GM12878 (cell line): ENCODE results near the gene CDH4. TPM values are rescaled to one million over a fixed set of nuclear protein-coding genes. Genes with fewer than 3 reads are reported as not detected.

Source experiments
- ATAC-seq: fragments of 200-7000 bp; cut with Tn5 transposase; 3 replicates; pipeline ENCODE4 v1.9.1; 2020; ENCODE audit warnings: mild to moderate bottlenecking, moderate library complexity
- BruUV-seq: library from RNA; stranded (reverse); fragments of 400-500 nt; replicated peaks from 2 replicates; lab custom pipeline; 2021; lab: Mats Ljungman, UMichigan
- CTCF ChIA-PET: fragments of 300-600 bp; sonication (Branson Sonifier 250); formaldehyde crosslinking; extraction: SDS; loops from one replicate; lab custom pipeline; 2021; ENCODE audit warnings: inconsistent platforms; lab: Yijun Ruan, JAX
- POLR2A ChIA-PET: fragments of 350-600 bp; formaldehyde crosslinking; extraction: SDS; loops from one replicate; lab custom pipeline; 2021; ENCODE audit warnings: inconsistent platforms; lab: Charles Lee
- RAD21 ChIA-PET: fragments of 300-600 bp; sonication (Branson Sonifier 250); formaldehyde crosslinking; loops from one replicate; lab custom pipeline; 2023; ENCODE audit warnings: antibody characterized with exemption; ENCODE audit not compliant: unreplicated experiment; lab: Charles Lee
- SMC1A ChIA-PET: fragments of 300-600 bp; sonication (Branson Sonifier 250); formaldehyde crosslinking; loops from one replicate; lab custom pipeline; 2023; ENCODE audit not compliant: unreplicated experiment, uncharacterized antibody; lab: Charles Lee
- DNase-seq: peaks from one replicate; pipeline ENCODE4 v3.0.0-alpha.2; 2011; ENCODE audit warnings: low read depth, low spot score
- FAIRE-seq: peaks from 3 replicates; lab custom pipeline; 2011; peaks lifted over from hg19 to GRCh38; lab: Jason Lieb, UNC
- H2AFZ ChIP-seq: 2 replicates; pipeline ENCODE4 v1.6.0; 2011; ENCODE audit warnings: low read depth, low read length, control low read depth; ENCODE audit not compliant: control insufficient read depth
- H3K27ac ChIP-seq: 2 replicates; pipeline ENCODE4 v1.5.1; 2011; ENCODE audit warnings: control low read depth; ENCODE audit not compliant: control insufficient read depth, insufficient read depth
- H3K27me3 ChIP-seq, 2 experiments: replicated peaks in 1 of 2; 2 replicates each; pipeline versions ENCODE4 v1.6.0 to v1.6.1; 2011; ENCODE audit warnings: low read length in 1 of 2; ENCODE audit not compliant: control insufficient read depth in 2 of 2, insufficient read depth in 2 of 2
- H3K36me3 ChIP-seq, 2 experiments: 2 replicates each; pipeline ENCODE4 v1.5.1; 2011; ENCODE audit warnings: low read length in 1 of 2; ENCODE audit not compliant: control insufficient read depth in 2 of 2, insufficient read depth in 2 of 2
- H3K4me1 ChIP-seq: 2 replicates; pipeline ENCODE4 v1.6.1; 2011; ENCODE audit warnings: mild to moderate bottlenecking, low read length, moderate library complexity, mixed read lengths; ENCODE audit not compliant: control insufficient read depth, insufficient read depth
- H3K4me2 ChIP-seq: 2 replicates; pipeline ENCODE4 v1.6.0; 2011; ENCODE audit warnings: control low read depth; ENCODE audit not compliant: control insufficient read depth, insufficient read depth
- H3K4me3 ChIP-seq: fragments of 200-600 bp; sonication (generic); 2 replicates; pipeline ENCODE4 v1.5.1; 2016
- H3K79me2 ChIP-seq: 2 replicates; pipeline ENCODE4 v1.6.0; 2011; ENCODE audit warnings: low read length; ENCODE audit not compliant: control insufficient read depth, insufficient read depth
- H3K9ac ChIP-seq: 2 replicates; pipeline ENCODE4 v1.8.0; 2011; ENCODE audit warnings: low read length, control low read depth, mixed read lengths; ENCODE audit not compliant: control insufficient read depth, insufficient read depth
- H3K9me3 ChIP-seq: replicated peaks from 3 replicates; pipeline ENCODE4 v1.5.1; 2011; ENCODE audit warnings: mild to moderate bottlenecking, low read length; ENCODE audit not compliant: control insufficient read depth, insufficient read depth
- H4K20me1 ChIP-seq: 2 replicates; pipeline ENCODE4 v1.6.0; 2011; ENCODE audit not compliant: control insufficient read depth, insufficient read depth
- CBFB ChIP-seq: IDR thresholded peaks from 2 replicates; pipeline ENCODE4 v1.6.1; 2016; ENCODE audit warnings: antibody characterized with exemption, low read depth
- GABPA ChIP-seq: IDR thresholded peaks from 2 replicates; pipeline ENCODE4 v1.6.1; 2014; ENCODE audit warnings: antibody characterized with exemption, low read depth, mild to moderate bottlenecking, inconsistent platforms
- HDAC2 ChIP-seq: fragments of 200-600 bp; sonication (generic); IDR thresholded peaks from 2 replicates; pipeline ENCODE4 v1.6.1; 2017
- HDGF ChIP-seq: fragments of 450-650 bp; IDR thresholded peaks from 2 replicates; pipeline ENCODE4 v1.6.1; 2016; ENCODE audit warnings: antibody characterized with exemption
- NFIC ChIP-seq: IDR thresholded peaks from 2 replicates; pipeline ENCODE4 v1.6.1; 2012; ENCODE audit warnings: low read depth, mild to moderate bottlenecking, inconsistent platforms, low read length, moderate library complexity
- NFXL1 ChIP-seq: fragments of 450-650 bp; IDR thresholded peaks from 2 replicates; pipeline ENCODE4 v1.6.1; 2017; ENCODE audit warnings: antibody characterized with exemption, mild to moderate bottlenecking, borderline replicate concordance
- POLR2AphosphoS2 ChIP-seq: IDR thresholded peaks from 2 replicates; pipeline ENCODE4 v1.6.1; 2011; ENCODE audit warnings: low read depth, mild to moderate bottlenecking, low read length, improper control_type of control experiment, moderate library complexity
- SMAD5 ChIP-seq: IDR thresholded peaks from 2 replicates; pipeline ENCODE4 v1.6.1; 2016; ENCODE audit warnings: antibody characterized with exemption, low read depth
- TCF7 ChIP-seq: IDR thresholded peaks from 2 replicates; pipeline ENCODE4 v1.6.1; 2014; ENCODE audit warnings: antibody characterized with exemption, borderline replicate concordance
- WRNIP1 ChIP-seq: IDR thresholded peaks from 2 replicates; pipeline ENCODE4 v1.6.1; 2011; ENCODE audit warnings: low read depth, low read length, improper control_type of control experiment, borderline replicate concordance
- YY1 ChIP-seq: IDR thresholded peaks from 2 replicates; pipeline ENCODE4 v1.6.1; 2011; ENCODE audit warnings: low read depth, mild to moderate bottlenecking, low read length
- ZBED1 ChIP-seq: IDR thresholded peaks from 2 replicates; pipeline ENCODE4 v1.6.1; 2016; ENCODE audit warnings: borderline replicate concordance
- ZBTB33 ChIP-seq: fragments of 450-650 bp; IDR thresholded peaks from 2 replicates; pipeline ENCODE4 v1.6.1; 2017; ENCODE audit warnings: mild to moderate bottlenecking
- ZNF687 ChIP-seq: fragments of 450-650 bp; IDR thresholded peaks from 2 replicates; pipeline ENCODE4 v1.6.1; 2017; ENCODE audit warnings: mild to moderate bottlenecking, moderate library complexity
- WGBS: methylation state at CpG from one replicate; pipeline ENCODE4 v1.1.6; 2016; ENCODE audit warnings: low lambda C conversion rate; ENCODE audit not compliant: insufficient replicate concordance, insufficient coverage; ENCODE audit errors: missing lambda C conversion rate; 5-methylcytosine and 5-hydroxymethylcytosine counted together
- in situ Hi-C: fragments of 300-500 bp; cut with MboI; formaldehyde crosslinking; loops from 9 replicates; pipeline ENCODE4 v1.14.3; 2018; ENCODE audit warnings: mixed read lengths
- intact Hi-C: fragments of 100-400 bp; cut with micrococcal nuclease; formaldehyde crosslinking; loops from one replicate; pipeline ENCODE4 v1.14.2; 2022; ENCODE audit not compliant: unreplicated experiment
- polyA plus RNA-seq, 11 experiments: library from polyadenylated mRNA; depleted of rRNA in 4 of 11; unstranded in 6 of 11; stranded (reverse) in 5 of 11; fragments of >200 nt; fragmentation: Nextera tagmentation in 4 of 11; fragmentation: Illumina TruSeq in 1 of 11; extraction: Ambion mirVana in 4 of 11; extraction: Trizol in 1 of 11; gene quantifications; 1 replicate in 1 of 11; 2 replicates in 10 of 11; pipeline versions ENCODE4 v1.2.1 to v1.2.3, GENCODE V29; 2011 to 2016; ENCODE audit warnings: inconsistent platforms in 2 of 11, missing spikeins in 2 of 11, low read depth in 1 of 11
- total RNA-seq, 4 experiments: library from RNA; depleted of rRNA in 3 of 4; stranded (reverse); fragments of >200 nt in 3 of 4; fragmentation: Illumina TruSeq in 1 of 4; extraction: Trizol in 1 of 4; gene quantifications; 2 replicates each; pipeline versions ENCODE4 v1.2.1 to v1.2.3, GENCODE V29; 2013 to 2021
- TF ChIP-seq, protein P1 (sequence below): fragments of 450-650 bp; IDR thresholded peaks from 2 replicates; pipeline ENCODE4 v1.6.1; 2018; ENCODE audit warnings: mild to moderate bottlenecking, low read depth, moderate library complexity; ENCODE audit not compliant: partially characterized antibody

Gene CDH4
- total and polyA plus RNA-seq, 10 of the 15 experiments (the other 5 are each of a cell fraction or from before 2014, with no cell fraction given) = not detected

DNA sequence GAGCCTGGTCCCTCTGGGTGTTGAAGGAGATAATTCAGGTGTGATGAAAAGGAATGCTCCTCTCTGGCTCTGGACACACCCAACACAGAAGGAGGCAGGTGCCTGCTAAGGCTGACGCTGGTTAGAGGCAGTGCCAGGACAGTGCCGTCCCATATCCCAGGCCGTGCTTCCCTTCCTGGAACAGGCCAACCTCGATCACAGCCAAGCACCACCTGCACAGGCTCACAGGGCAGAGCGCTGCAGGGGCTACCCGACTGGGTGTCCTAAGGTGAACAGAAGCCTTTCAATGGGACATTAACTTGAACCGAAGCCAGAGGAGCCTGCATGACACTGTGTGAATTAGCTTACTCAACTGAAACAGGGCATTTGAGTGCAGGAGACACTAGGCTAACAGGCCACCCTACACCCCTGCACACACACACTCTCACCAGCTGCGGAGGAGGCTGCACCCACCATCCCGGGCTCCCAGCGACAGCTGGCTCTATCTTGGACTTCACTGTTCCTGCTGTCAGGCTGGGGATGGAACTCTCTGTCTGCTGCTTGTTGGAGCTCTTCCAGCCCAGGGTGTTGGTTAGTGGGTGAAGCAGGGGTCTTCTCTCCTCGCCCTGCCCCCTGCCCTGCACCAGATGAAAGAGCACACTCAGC, 466.4 kb downstream of the CDH4 start:
- ChIA-PET SMC1A (no interaction called here), CTCF (no interaction called here), POLR2A (no interaction called here), RAD21 (no interaction called here)
- Histone ChIP-seq H3K9ac (no peak overlapping the region), H3K27ac (no peak overlapping the region), H3K4me1 (no peaks in the 10 kb centered on the region), H2AFZ (no peak overlapping the region), H3K36me3 (no peaks in the 10 kb centered on the region), H4K20me1 (no peaks in the 10 kb centered on the region), H3K79me2 (no peaks in the 10 kb centered on the region), H3K4me3 (no peak overlapping the region), H3K9me3 (no peaks in the 10 kb centered on the region), H3K27me3 (no peaks in the 10 kb centered on the region), H3K4me2 (no peak overlapping the region)
- 22% methylated on average over 11 of the region's 11 CpGs for WGBS
- FAIRE-seq (no peak), ATAC-seq (no peak), DNase-seq (no peak)
- BruUV-seq = no TSS peak
- intact Hi-C loops = no loop called here
- in situ Hi-C loops = no loop called here
- TF ChIP-seq YY1 = no peak
- no peak for TF ChIP-seq ZBTB33
- TF ChIP-seq CBFB = no peak
- no peak for TF ChIP-seq NFXL1
- no peak for TF ChIP-seq SMAD5
- TF ChIP-seq GABPA = no peak
- TF ChIP-seq POLR2AphosphoS2 = no peak
- TF ChIP-seq ZBED1 = no peak
- TF ChIP-seq NFIC = no peak
- no peak for TF ChIP-seq HDGF
- TF ChIP-seq, protein P1, sequence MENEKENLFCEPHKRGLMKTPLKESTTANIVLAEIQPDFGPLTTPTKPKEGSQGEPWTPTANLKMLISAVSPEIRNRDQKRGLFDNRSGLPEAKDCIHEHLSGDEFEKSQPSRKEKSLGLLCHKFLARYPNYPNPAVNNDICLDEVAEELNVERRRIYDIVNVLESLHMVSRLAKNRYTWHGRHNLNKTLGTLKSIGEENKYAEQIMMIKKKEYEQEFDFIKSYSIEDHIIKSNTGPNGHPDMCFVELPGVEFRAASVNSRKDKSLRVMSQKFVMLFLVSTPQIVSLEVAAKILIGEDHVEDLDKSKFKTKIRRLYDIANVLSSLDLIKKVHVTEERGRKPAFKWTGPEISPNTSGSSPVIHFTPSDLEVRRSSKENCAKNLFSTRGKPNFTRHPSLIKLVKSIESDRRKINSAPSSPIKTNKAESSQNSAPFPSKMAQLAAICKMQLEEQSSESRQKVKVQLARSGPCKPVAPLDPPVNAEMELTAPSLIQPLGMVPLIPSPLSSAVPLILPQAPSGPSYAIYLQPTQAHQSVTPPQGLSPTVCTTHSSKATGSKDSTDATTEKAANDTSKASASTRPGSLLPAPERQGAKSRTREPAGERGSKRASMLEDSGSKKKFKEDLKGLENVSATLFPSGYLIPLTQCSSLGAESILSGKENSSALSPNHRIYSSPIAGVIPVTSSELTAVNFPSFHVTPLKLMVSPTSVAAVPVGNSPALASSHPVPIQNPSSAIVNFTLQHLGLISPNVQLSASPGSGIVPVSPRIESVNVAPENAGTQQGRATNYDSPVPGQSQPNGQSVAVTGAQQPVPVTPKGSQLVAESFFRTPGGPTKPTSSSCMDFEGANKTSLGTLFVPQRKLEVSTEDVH = no peak
- no peak for TF ChIP-seq WRNIP1
- TF ChIP-seq ZNF687 = no peak
- no peak for TF ChIP-seq HDAC2
- no peak for TF ChIP-seq TCF7
